ENCODE results near the gene WDFY2. TPM values are rescaled to one million over a fixed set of nuclear protein-coding genes. Genes with fewer than 3 reads are reported as not detected.

WDFY2 gene
- total and polyA plus RNA-seq, 2 of the 8 experiments (the other 6 are each of a cell fraction or from before 2014, with no cell fraction given) = 13.9 to 29.0 TPM

DNA sequence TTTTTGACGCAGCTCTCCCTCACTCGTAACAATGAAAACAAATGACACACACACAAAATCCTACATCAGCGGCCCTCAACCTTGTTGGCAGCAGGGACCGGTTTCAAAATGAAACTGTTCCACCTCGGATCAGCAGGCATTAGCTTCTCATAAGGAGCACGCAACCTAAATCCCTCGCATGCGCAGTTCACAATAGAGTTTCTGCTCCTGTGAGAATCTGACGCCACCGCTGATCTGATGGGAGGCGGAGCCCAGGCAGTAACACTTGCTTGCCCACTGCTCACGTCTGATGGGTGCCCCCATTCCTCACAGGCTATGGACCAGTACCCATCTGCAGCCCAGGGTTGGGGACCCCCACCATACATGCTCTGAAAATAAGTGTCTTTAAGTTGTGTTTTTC is 176.3 kb downstream of the WDFY2 start (continued):
- no peak for TF ChIP-seq HDAC2 (IDR thresholded peaks at IDR 0.05; ENCODE audit: borderline replicate concordance in 1 of 2, low read depth in 2 of 2, low read length in 2 of 2)

Measured in H1 (cell line).